ENCODE results near the gene PADI3.

PADI3 gene

DNA sequence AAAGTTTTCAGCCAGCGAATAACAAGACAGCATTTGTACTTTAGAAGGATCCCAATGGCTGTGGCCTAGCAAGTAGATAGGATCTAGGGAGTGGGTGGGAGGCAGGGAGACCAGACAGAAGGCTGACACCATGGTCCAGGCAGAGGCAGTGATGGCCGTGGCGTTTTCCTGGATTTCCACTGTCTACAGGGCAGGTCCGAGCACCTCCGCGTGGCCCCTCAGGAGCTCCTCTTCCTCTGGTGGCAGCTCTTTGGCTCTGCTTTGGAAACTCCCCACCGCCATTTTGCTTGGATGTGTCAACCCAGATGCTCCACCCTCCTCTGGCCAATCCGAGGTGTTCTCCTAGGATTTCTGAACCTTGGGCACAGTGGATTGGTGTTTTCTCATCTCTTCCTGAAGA lies 84.2 kb downstream of the PADI3 start:
- H3K4me3 ChIP-seq (ENCODE audit: low read depth, low read length), result no peak overlapping the region
- TF ChIP-seq, protein P1, sequence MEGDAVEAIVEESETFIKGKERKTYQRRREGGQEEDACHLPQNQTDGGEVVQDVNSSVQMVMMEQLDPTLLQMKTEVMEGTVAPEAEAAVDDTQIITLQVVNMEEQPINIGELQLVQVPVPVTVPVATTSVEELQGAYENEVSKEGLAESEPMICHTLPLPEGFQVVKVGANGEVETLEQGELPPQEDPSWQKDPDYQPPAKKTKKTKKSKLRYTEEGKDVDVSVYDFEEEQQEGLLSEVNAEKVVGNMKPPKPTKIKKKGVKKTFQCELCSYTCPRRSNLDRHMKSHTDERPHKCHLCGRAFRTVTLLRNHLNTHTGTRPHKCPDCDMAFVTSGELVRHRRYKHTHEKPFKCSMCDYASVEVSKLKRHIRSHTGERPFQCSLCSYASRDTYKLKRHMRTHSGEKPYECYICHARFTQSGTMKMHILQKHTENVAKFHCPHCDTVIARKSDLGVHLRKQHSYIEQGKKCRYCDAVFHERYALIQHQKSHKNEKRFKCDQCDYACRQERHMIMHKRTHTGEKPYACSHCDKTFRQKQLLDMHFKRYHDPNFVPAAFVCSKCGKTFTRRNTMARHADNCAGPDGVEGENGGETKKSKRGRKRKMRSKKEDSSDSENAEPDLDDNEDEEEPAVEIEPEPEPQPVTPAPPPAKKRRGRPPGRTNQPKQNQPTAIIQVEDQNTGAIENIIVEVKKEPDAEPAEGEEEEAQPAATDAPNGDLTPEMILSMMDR (IDR thresholded peaks at IDR 0.05; ENCODE audit: low read depth, low read length), result no peak

All from WI38 (cell line).